Activated naive CD4-positive, alpha-beta T cell treated with Interleukin-2 at 50 U/mL for 16 hours (primary cell): Measurements from ENCODE around the gene CACNA2D1.

Experiments used
- DNase-seq: peaks from one replicate; pipeline ENCODE4 v3.0.0-alpha.2; 2020

The CACNA2D1 gene

GRCh38 chr7:82270870-82271269, 172.7 kb downstream of the CACNA2D1 start:
- DNase-seq, result no peak

DNA sequence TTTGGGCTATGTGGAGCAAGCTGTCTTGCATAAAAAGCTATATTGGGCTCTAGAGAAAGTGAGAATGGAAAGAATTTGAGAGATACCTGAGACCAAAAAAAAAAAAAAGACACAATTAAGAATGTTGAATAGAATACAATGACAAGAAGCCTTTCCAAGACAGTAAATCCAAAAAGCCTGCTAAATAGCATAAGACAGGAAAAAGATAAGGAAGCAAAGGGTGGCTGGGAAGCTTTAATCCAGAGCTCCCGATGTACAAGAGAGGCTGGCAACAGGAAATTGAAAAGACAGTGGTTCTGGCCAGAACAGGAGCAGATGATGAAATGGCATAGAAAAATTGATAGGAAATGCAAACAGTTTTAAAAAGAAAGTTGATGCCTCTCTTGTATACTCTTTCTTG, 174.9 kb downstream of the CACNA2D1 start:
- no peak for DNase-seq

DNA sequence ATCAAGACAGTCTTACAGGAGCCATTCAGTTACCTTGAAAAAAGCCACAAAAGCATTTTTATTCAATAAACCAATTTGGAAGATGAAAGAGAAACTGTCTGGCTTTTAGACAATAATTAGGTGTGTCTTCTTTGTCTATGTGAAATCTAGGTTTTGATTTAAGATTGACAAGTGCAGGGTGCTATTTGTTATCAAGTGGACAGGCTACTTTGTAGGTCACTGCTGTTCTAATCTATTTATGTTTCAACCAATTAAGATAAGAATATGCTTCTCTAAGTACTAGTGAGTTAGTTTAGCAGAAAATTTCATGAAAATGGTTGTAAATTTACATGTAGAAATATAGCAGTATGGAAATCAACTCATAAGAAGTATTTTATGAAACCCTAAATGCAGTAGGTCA, 177.5 kb downstream of the CACNA2D1 start:
- DNase-seq, result no peak

GRCh38 chr7:82264783-82265305, 178.7 kb downstream of the CACNA2D1 start:
- DNase-seq, result no peak

- no peak for DNase-seq
Observed at GRCh38 chr7:82263920-82264782, 179.4 kb downstream of the CACNA2D1 start.

DNA sequence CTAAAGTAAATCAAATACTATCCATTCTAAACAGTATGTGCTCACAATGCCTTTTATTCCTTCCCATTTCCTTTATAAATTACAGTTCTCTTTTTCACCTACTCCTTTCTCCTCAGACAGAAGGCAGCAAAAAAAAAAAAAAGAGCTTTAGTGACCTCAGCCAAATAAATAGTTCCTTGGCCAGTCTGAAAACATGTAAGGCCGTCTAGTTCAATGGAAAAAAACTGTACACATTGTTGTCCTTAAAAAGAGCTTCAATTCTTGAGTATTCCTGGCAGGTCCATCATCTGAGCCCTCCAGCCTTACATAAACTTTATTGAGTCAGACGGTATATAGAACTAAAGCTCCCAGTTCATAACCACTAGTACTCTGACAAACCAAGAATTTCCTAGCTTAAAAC, 185.4 kb downstream of the CACNA2D1 start:
- DNase-seq, result no peak

DNA sequence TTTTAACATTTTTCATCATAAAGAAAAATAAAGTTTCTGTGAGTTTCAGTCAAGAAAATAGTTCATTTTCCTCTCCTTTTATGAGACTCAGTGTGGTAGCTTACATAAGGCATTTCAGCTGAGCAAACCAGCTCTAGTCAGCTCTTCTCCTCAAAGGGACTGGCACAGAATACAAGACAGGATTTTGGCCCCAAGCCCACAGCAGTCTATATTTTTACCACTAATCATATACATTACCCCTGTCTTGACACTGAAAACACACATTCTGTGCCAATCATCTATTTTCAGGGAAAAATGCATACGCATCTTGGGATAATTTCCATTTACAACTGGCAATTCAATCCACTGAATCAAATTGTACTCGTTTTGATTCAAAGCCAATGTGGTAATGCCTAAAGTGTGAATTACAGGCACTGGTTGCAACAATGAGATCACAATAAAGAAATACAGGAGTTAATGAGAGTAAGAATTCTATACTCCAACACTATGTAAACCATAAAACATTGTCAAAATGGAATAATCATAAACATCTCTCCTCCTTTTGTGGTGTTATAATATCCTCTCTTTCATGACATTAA, 186.4 kb downstream of the CACNA2D1 start:
- no peak for DNase-seq

- no peak for DNase-seq
Observed at GRCh38 chr7:82255706-82256105, 187.9 kb downstream of the CACNA2D1 start.

DNA sequence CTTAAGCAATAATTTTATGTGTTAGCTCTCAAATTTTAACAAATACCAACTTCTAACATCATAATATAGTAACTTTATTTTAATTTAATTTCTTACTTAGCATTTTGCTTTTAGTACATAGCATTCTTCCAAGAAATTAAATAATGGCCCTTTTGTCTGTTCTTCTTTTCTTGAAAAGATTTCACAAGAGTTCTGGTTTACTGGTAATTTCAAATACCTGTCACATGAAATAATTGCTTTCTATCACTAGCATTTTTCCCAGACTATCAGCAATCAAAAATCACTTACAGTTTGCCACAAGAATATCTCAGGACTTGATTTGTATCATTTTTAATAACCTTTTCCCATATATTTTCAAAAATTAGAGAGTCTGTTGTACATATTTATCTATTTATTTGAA, 193.0 kb downstream of the CACNA2D1 start:
- DNase-seq, result no peak

DNA sequence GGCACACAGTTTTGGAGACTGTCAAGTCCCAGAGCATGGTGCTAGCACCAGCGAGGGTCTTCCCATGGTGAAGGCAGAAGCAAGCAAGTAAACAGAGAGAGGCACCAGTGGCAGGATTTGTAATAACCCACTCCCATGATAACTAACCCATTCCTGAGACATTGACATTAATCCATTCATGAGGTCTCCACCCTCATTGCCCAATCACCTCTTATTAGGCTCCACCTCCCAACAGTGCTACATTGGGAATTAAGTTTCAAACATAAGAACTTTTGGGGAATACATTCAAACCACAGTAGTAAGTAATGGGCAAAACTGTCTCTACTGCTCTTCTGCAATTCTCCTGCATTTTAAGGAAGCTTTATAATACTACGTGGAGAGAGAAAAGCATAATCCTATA, 193.6 kb downstream of the CACNA2D1 start:
- no peak for DNase-seq

- DNase-seq, result no peak
Observed at GRCh38 chr7:82247814-82248433, 195.7 kb downstream of the CACNA2D1 start.

- DNase-seq, result no peak
Observed at GRCh38 chr7:82244947-82245517, 198.5 kb downstream of the CACNA2D1 start.

DNA sequence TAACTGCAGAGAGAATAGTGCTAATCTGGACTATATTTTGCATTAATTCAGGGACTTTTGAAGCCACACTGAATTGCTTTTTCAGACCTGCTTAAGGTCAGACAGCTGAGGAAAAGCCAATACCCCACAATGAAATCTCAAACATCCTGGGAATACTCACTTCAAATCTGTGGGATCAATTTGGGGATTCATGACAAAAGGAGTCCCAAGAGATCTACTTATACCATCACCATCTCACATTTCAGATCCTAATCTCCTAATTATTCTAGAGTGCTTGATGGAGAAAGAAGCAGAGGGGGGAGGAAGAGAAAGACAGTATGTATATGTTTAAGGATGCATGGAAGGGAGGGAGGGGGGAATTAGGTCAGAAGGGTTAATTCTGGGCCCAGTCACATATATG, 202.2 kb downstream of the CACNA2D1 start:
- DNase-seq, result no peak

DNA sequence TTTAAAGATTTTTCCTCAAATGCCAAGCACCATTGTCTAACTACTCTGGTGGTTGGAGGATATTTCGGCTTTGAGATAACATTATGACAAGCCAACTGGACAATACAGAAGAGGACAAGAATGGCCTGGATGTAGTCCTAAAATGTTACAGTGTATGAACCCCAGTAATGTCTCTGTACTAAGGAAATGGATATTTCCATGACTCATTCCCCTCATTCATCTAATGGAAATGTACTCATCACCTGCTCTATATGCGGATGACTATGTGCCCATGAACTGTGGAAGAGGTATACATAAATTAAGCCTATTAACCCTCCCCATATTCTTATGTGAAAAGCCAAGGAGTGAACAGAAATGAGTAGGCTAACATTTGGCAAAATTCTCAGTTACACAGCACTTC, 207.9 kb downstream of the CACNA2D1 start:
- no peak for DNase-seq

- DNase-seq, result no peak
Observed at GRCh38 chr7:82234457-82235049, 209.0 kb downstream of the CACNA2D1 start.

GRCh38 chr7:82230811-82231581, 212.6 kb downstream of the CACNA2D1 start:
- DNase-seq, result no peak

- DNase-seq, result no peak
Observed at GRCh38 chr7:82229164-82229563, 214.4 kb downstream of the CACNA2D1 start.

DNA sequence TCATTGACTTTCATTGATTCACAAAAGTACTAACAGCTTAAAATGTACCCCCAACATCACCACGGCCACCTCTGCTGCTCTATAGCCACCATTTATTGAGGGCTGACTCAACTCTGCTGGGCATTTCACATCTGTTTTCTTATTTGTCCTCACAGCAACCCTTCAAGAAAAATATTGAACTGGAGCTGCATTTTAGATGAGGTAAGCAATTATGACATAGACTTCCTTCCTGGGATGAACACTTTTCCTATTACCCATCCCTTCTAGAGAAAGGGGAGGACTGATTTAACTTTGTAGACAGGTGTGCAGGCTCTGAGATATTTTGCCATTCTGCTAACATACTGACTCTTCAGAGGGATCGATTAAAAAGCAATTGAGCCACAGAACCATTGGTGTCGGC, 217.4 kb downstream of the CACNA2D1 start:
- DNase-seq, result no peak

DNA sequence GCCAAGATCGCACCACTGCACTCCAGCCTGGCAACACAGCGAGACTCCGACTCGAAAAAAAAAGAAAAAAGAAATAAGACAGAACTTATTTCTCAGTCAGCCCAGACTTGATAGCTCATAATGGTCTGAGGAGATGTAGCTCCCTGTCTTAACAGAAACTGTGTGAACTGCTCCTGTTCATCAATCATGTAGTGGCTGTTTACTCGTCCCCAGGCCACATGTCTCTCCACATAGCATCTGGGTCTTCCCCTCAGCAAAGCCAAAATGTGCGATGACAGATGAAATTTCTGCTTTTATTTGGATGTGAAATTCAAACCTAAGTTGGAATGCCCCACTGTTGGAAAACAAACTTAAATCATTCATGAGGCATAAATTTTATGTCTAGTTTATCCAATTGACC, 219.0 kb downstream of the CACNA2D1 start:
- no peak for DNase-seq

- DNase-seq, result no peak
Observed at GRCh38 chr7:82223580-82223979, 220.0 kb downstream of the CACNA2D1 start.

- DNase-seq, result no peak
Observed at GRCh38 chr7:82221152-82221674, 222.4 kb downstream of the CACNA2D1 start.

GRCh38 chr7:82212466-82212865, 231.1 kb downstream of the CACNA2D1 start:
- DNase-seq, result no peak
